HepG2 (cell line): ENCODE results near the gene PTPN14.

ENCODE experiments used
- NFE2L1 ChIP-seq: sonication (generic); formaldehyde crosslinking; IDR thresholded peaks from 2 replicates; pipeline ENCODE4 v1.4.0; 2020; ENCODE audit warnings: missing genetic modification reagents, mild to moderate bottlenecking, borderline replicate concordance
- ZNF350 ChIP-seq: sonication (generic); formaldehyde crosslinking; IDR thresholded peaks from 2 replicates; pipeline ENCODE4 v1.4.0; 2020; ENCODE audit warnings: mild to moderate bottlenecking, low read depth, missing genetic modification reagents, borderline replicate concordance

DNA sequence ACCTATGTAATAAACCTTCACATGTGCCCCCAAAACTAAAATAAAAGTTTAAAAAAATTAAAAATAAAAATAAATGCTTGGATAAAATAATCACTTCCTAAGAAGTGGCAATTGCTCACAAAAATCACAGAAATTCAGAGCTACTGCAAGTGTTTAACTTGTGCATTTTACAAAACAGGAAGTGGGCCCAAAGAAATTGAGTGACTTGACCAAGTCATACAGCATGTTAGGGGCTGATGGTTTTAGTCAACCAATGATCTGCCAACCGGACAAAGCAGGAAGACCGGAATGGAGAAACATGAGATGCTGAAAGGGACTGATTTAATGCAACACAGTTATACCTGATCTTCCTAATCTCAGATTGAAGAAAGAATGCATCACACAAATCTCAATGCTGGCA is 173.9 kb downstream of the PTPN14 start:
- no peak for TF ChIP-seq NFE2L1 (CRISPR knock-in tag)
- TF ChIP-seq ZNF350 (CRISPR knock-in tag) = no peak
